ENCODE data around the gene SYT7. TPM values are rescaled to one million over a fixed set of nuclear protein-coding genes. Genes with fewer than 3 reads are reported as not detected.

SYT7 gene
- total RNA-seq, 1 donor from 2014 or later = 10.3 TPM

GRCh38 chr11:61487342-61488025 lies 93.4 kb downstream of the SYT7 start:
- Mint-ChIP-seq H3K27ac (no peak overlapping the region), H3K4me3 (ENCODE audit: low read depth) (peak overlapping the region; percentile 11), H3K36me3 (ENCODE audit: insufficient read depth) (peaks cover 2% of the 10 kb centered on the region), H3K4me1 (ENCODE audit: low read depth) (peaks cover 20% of the 10 kb centered on the region), H3K27me3 (peaks cover 3% of the 10 kb centered on the region), H3K9me3 (ENCODE audit: low read depth) (no peaks in the 10 kb centered on the region)
- TF ChIP-seq CTCF (IDR thresholded peaks at IDR 0.05; ENCODE audit: unreplicated experiment) = no peak
- DNase-seq (ENCODE audit: low spot score, unreplicated experiment) = no peak

- TF ChIP-seq CTCF (IDR thresholded peaks at IDR 0.05; ENCODE audit: unreplicated experiment) = no peak
- H3K27me3 Mint-ChIP-seq = no peaks in the 10 kb centered on the region
- H3K36me3 Mint-ChIP-seq (ENCODE audit: insufficient read depth) = peaks cover 2% of the 10 kb centered on the region
- H3K9me3 Mint-ChIP-seq (ENCODE audit: low read depth) = no peaks in the 10 kb centered on the region
- DNase-seq (ENCODE audit: low spot score, unreplicated experiment) = no peak
- no peak overlapping the region for H3K4me3 Mint-ChIP-seq (ENCODE audit: low read depth)
- peaks cover 20% of the 10 kb centered on the region for H3K4me1 Mint-ChIP-seq (ENCODE audit: low read depth)
- no peak overlapping the region for H3K27ac Mint-ChIP-seq
Observed at GRCh38 chr11:61486779-61487178, 94.1 kb downstream of the SYT7 start.

- DNase-seq (ENCODE audit: low spot score, unreplicated experiment) = no peak
- peaks cover 2% of the 10 kb centered on the region for H3K36me3 Mint-ChIP-seq (ENCODE audit: insufficient read depth)
- H3K27me3 Mint-ChIP-seq = no peaks in the 10 kb centered on the region
- TF ChIP-seq CTCF (IDR thresholded peaks at IDR 0.05; ENCODE audit: unreplicated experiment) = no peak
- H3K4me1 Mint-ChIP-seq (ENCODE audit: low read depth) = peaks cover 23% of the 10 kb centered on the region
- no peaks in the 10 kb centered on the region for H3K9me3 Mint-ChIP-seq (ENCODE audit: low read depth)
- no peak overlapping the region for H3K4me3 Mint-ChIP-seq (ENCODE audit: low read depth)
- no peak overlapping the region for H3K27ac Mint-ChIP-seq
Observed at GRCh38 chr11:61486011-61486620, 94.8 kb downstream of the SYT7 start.

GRCh38 chr11:61485080-61485479 lies 95.8 kb downstream of the SYT7 start:
- no peak for DNase-seq (ENCODE audit: low spot score, unreplicated experiment)
- Mint-ChIP-seq H3K9me3 (ENCODE audit: low read depth) (no peaks in the 10 kb centered on the region), H3K27me3 (no peaks in the 10 kb centered on the region), H3K27ac (no peak overlapping the region), H3K4me3 (ENCODE audit: low read depth) (no peak overlapping the region), H3K36me3 (ENCODE audit: insufficient read depth) (peaks cover 2% of the 10 kb centered on the region), H3K4me1 (ENCODE audit: low read depth) (peaks cover 25% of the 10 kb centered on the region)
- TF ChIP-seq CTCF (IDR thresholded peaks at IDR 0.05; ENCODE audit: unreplicated experiment) = no peak

GRCh38 chr11:61484541-61484940 lies 96.3 kb downstream of the SYT7 start:
- no peak overlapping the region for H3K4me3 Mint-ChIP-seq (ENCODE audit: low read depth)
- no peak overlapping the region for H3K27ac Mint-ChIP-seq
- peaks cover 19% of the 10 kb centered on the region for H3K4me1 Mint-ChIP-seq (ENCODE audit: low read depth)
- no peak for TF ChIP-seq CTCF (IDR thresholded peaks at IDR 0.05; ENCODE audit: unreplicated experiment)
- H3K36me3 Mint-ChIP-seq (ENCODE audit: insufficient read depth) = peaks cover 2% of the 10 kb centered on the region
- H3K9me3 Mint-ChIP-seq (ENCODE audit: low read depth) = no peaks in the 10 kb centered on the region
- DNase-seq (ENCODE audit: low spot score, unreplicated experiment) = no peak
- H3K27me3 Mint-ChIP-seq = no peaks in the 10 kb centered on the region
